ENCODE data around the gene LRPPRC. TPM values are rescaled to one million over a fixed set of nuclear protein-coding genes. Genes with fewer than 3 reads are reported as not detected.

LRPPRC gene
- total and polyA plus RNA-seq, 2 experiments from 2014 or later = 39.5 to 71.9 TPM

- Histone ChIP-seq H3K36me3 (peaks cover 33% of the 10 kb centered on the region), H3K9me3 (ENCODE audit: low read depth) (no peaks in the 10 kb centered on the region), H3K27ac (no peak overlapping the region), H3K4me3 (no peak overlapping the region), H3K4me1 (ENCODE audit: low read depth) (no peaks in the 10 kb centered on the region), H3K27me3 (no peaks in the 10 kb centered on the region)
- TF ChIP-seq CTCF (IDR thresholded peaks at IDR 0.05; ENCODE audit: low read depth, low read length) = no peak
- no peak for DNase-seq (ENCODE audit: low read depth in 1 of 2, low spot score in 1 of 2)
Measured at GRCh38 chr2:43889416-43889815, 106.4 kb downstream of the LRPPRC start.

GRCh38 chr2:43887176-43887575 is 108.6 kb downstream of the LRPPRC start:
- no peak for DNase-seq (ENCODE audit: low read depth in 1 of 2, low spot score in 1 of 2)
- Histone ChIP-seq H3K27me3 (no peaks in the 10 kb centered on the region), H3K9me3 (ENCODE audit: low read depth) (no peaks in the 10 kb centered on the region), H3K4me3 (no peak overlapping the region), H3K27ac (no peak overlapping the region), H3K4me1 (ENCODE audit: low read depth) (no peaks in the 10 kb centered on the region), H3K36me3 (peaks cover 21% of the 10 kb centered on the region)
- TF ChIP-seq CTCF (IDR thresholded peaks at IDR 0.05; ENCODE audit: low read depth, low read length) = no peak

- Histone ChIP-seq H3K4me3 (no peak overlapping the region), H3K4me1 (ENCODE audit: low read depth) (no peaks in the 10 kb centered on the region), H3K9me3 (ENCODE audit: low read depth) (no peaks in the 10 kb centered on the region), H3K27me3 (no peaks in the 10 kb centered on the region), H3K36me3 (peaks cover 11% of the 10 kb centered on the region), H3K27ac (no peak overlapping the region)
- no peak for TF ChIP-seq CTCF (IDR thresholded peaks at IDR 0.05; ENCODE audit: low read depth, low read length)
- no peak for DNase-seq (ENCODE audit: low read depth in 1 of 2, low spot score in 1 of 2)
Measured at GRCh38 chr2:43885132-43885632, 110.6 kb downstream of the LRPPRC start.

GRCh38 chr2:43884689-43885088 is 111.1 kb downstream of the LRPPRC start:
- H3K36me3 ChIP-seq = peaks cover 11% of the 10 kb centered on the region
- no peak for DNase-seq (ENCODE audit: low read depth in 1 of 2, low spot score in 1 of 2)
- H3K27ac ChIP-seq = no peak overlapping the region

GRCh38 chr2:43882312-43882711 is 113.5 kb downstream of the LRPPRC start:
- no peaks in the 10 kb centered on the region for H3K27me3 ChIP-seq
- no peaks in the 10 kb centered on the region for H3K4me1 ChIP-seq (ENCODE audit: low read depth)
- no peak overlapping the region for H3K4me3 ChIP-seq
- DNase-seq (ENCODE audit: low read depth in 1 of 2, low spot score in 1 of 2) = no peak
- TF ChIP-seq CTCF (IDR thresholded peaks at IDR 0.05; ENCODE audit: low read depth, low read length) = no peak
- H3K36me3 ChIP-seq = no peaks in the 10 kb centered on the region
- H3K9me3 ChIP-seq (ENCODE audit: low read depth) = no peaks in the 10 kb centered on the region
- H3K27ac ChIP-seq = no peak overlapping the region

More at GRCh38 chr2:43884689-43885088, 111.1 kb downstream of the LRPPRC start:
- Histone ChIP-seq H3K4me3 (no peak overlapping the region), H3K9me3 (ENCODE audit: low read depth) (no peaks in the 10 kb centered on the region), H3K27me3 (no peaks in the 10 kb centered on the region), H3K4me1 (ENCODE audit: low read depth) (no peaks in the 10 kb centered on the region)
- no peak for TF ChIP-seq CTCF (IDR thresholded peaks at IDR 0.05; ENCODE audit: low read depth, low read length)

GRCh38 chr2:43880952-43881351 is 114.8 kb downstream of the LRPPRC start:
- Histone ChIP-seq H3K9me3 (ENCODE audit: low read depth) (no peaks in the 10 kb centered on the region), H3K27me3 (no peaks in the 10 kb centered on the region), H3K4me1 (ENCODE audit: low read depth) (no peaks in the 10 kb centered on the region), H3K4me3 (no peak overlapping the region), H3K27ac (no peak overlapping the region), H3K36me3 (no peaks in the 10 kb centered on the region)
- no peak for TF ChIP-seq CTCF (IDR thresholded peaks at IDR 0.05; ENCODE audit: low read depth, low read length)
- no peak for DNase-seq (ENCODE audit: low read depth in 1 of 2, low spot score in 1 of 2)

All from cardiac muscle cell (in vitro differentiated cells and primary cell).